Middle frontal gyrus (tissue), 1 donor: Measurements from ENCODE around the gene CLDN7.

Experiments
- DNase-seq: peaks from one replicate; pipeline ENCODE4 v3.0.0-alpha.2; 2015; ENCODE audit warnings: low spot score; ENCODE audit errors: extremely low spot score

The CLDN7 gene

GRCh38 chr17:7289256-7290032 lies 27.2 kb upstream of the CLDN7 start:
- no peak for DNase-seq

DNA sequence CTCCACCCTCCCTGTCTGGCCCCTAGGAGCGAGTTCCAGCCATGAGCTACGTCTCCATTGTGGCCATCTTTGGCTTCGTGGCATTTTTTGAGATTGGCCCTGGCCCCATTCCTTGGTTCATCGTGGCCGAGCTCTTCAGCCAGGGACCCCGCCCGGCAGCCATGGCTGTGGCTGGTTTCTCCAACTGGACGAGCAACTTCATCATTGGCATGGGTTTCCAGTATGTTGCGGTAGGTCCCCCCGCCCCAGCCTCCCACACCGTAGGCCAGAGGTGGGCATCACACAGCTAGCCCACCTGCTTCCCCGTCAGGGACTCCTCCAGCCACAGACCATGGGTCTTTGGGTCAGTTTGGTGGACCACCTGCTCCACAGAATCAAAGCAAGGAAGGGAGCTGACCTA lies 23.4 kb upstream of the CLDN7 start:
- DNase-seq = no peak

GRCh38 chr17:7284911-7285310 lies 22.6 kb upstream of the CLDN7 start:
- no peak for DNase-seq

DNA sequence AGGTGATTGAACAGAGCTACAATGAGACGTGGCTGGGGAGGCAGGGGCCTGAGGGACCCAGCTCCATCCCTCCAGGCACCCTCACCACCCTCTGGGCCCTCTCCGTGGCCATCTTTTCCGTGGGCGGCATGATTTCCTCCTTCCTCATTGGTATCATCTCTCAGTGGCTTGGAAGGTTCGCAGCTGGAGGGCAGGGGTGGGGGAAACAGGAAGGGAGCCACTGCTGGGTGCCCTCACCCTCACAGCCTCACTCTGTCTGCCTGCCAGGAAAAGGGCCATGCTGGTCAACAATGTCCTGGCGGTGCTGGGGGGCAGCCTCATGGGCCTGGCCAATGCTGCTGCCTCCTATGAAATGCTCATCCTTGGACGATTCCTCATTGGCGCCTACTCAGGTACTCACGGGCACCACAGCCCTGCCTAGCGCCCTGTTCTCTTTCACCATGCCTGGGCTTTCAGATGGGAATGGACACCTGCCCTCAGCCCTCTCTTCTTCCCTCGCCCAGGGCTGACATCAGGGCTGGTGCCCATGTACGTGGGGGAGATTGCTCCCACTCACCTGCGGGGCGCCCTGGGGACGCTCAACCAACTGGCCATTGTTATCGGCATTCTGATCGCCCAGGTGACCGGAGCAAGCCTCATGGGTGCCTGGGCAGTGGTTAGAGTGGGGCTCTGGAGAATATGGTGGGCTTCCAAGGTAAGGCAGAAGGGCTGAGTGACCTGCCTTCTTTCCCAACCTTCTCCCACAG lies 21.4 kb upstream of the CLDN7 start:
- DNase-seq = no peak

- DNase-seq = no peak
Measured at GRCh38 chr17:7282752-7283321, 20.6 kb upstream of the CLDN7 start.

- DNase-seq = no peak
Measured at GRCh38 chr17:7281953-7282751, 19.9 kb upstream of the CLDN7 start.

GRCh38 chr17:7281074-7281952 lies 19.0 kb upstream of the CLDN7 start, which contains the start of gene SLC2A4:
TSS of gene SLC2A4 (plus strand) at chr17:7281718. CDS start at chr17:7281935, 217 bp downstream.
- no peak for DNase-seq

- DNase-seq = peak; percentile 44
Measured at GRCh38 chr17:7280519-7281073, 18.3 kb upstream of the CLDN7 start.

GRCh38 chr17:7279448-7279847 lies 17.2 kb upstream of the CLDN7 start:
- DNase-seq = no peak

GRCh38 chr17:7266784-7267183 lies 4.5 kb upstream of the CLDN7 start:
- no peak for DNase-seq

DNA sequence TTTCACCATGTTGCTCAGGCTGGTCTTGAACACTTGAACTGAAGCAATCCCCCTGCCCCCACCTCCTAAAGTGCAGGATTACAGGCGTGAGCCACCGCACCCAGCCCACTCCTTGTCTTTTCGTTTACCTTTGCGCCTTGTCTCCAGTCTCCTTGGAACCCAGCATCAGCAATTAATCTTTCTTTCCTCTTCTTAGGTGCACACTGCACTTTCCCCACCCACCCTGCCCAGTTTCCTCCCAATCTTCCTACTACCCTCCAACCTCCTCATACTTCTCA lies 1.5 kb upstream of the CLDN7 start:
- no peak for DNase-seq

DNA sequence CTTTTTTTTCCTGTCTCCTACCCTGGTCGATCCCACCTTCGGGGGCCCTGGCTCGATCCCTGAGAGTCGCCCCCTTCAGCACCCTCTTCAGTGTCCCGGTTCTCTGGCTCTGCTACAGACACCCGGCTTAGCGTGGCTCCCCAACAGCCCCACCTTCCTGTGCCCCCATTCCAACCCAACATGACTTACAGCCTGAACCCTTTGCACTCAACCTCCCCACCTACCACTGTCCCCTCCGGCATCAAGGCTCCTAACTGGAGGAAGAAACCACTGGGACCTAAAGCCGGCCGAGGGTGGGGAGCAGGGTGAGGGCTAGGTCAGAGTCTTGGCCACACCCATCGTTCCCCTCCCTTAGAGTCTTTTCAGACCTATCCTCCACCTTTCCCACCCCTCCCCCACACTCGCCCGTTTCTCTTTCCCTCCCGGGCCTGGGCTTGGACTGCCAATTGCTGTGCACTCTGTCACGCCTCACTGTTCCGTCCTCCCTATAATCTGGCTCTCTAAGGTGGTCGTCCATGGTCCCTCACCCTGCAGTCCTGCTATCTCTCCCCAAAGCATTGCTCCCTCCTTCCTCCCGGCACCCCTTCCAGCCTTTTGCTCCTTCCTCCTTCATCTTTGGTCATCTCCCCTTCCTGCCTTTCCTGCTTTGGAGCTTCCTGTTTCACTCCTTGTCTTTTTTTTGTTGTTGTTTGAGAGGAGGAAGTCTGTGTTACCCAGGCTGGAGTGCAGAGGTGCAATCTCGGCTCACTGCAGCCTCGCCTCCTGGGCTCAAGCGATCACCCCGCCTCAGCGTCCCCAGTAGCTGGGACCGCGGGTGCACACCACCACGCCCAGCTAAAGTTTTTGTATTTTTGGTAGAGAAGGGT lies 890 bp upstream of the CLDN7 start:
- DNase-seq = no peak

DNA sequence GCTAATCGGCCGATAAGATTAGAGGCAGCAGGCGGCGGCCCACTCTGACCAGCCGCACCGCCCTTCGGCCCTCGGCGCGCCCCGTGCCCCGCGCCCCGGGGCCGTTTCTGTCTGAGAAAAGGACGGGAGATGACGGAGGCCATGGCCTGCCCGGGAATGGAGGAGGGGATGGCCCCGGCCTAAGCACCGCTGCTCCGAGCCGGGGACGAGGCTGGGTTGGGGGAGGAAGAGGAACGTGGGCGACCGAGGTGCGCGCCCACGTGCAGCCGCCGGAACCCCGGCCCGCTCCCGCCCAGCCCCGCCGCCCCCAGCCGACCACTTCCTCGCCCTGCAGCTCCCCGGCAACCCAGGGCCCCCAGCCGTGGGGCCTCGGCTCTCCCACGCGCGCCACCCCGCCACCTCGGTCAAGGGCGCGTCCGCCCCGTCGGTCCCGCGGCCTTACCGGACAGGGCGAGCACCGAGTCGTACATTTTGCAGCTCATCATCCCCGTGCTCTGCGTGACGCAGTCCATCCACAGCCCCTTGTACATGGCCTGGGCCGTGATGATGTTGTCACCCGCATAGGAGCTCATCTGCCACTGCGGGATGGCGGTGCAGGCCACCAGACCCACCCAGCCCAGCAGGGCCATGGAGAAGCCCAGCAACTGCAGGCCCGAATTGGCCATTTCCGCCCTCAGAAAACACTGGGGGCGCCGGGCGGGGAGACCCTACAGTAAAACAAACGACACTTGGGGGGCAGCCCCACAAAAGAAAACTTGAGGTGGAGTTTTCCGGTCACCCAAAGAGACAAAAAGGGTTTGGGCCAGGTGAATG lies 693 bp downstream of the CLDN7 start:
- no peak for DNase-seq

- no peak for DNase-seq
Measured at GRCh38 chr17:7260651-7261378, 1.5 kb downstream of the CLDN7 start.

GRCh38 chr17:7260151-7260550 lies 2.1 kb downstream of the CLDN7 start:
- no peak for DNase-seq

GRCh38 chr17:7259555-7259889 lies 2.8 kb downstream of the CLDN7 start:
- DNase-seq = no peak

- no peak for DNase-seq
Measured at GRCh38 chr17:7258731-7259554, 3.3 kb downstream of the CLDN7 start.
